HUDEP-2 (cell line): ENCODE measurements around the gene KIF26A.

Experiments
- DNase-seq, 76 experiments: peaks; one replicate each; lab custom pipeline; 2025; ENCODE audit not compliant: unreplicated experiment in 76 of 76; lab: John Stamatoyannopoulos, UW

The KIF26A gene

DNA sequence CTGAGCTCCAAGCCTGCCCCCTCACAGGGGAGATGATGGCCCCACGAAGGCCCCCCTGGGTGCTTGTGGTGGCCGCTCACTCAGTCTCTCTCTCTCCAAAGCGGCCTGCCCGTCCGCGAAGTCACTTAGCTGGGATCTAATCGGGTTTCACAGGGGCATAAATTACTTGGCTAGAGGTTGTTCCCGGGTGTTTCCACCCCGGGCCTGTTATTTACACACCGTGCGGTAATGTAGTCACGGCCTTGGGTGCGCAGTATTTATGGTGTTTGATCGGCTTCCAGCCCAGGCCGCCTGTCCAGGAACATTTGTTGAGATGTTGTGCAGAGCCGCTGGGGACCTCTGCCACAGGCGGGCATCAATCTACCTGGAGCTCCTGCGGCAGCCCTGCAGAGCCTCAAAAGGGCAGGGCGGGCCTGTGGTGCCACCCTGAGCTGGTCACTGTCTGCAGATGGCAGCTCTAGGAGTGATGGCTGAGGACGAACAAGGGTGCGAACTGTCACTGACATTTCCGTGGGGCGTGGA, 91.2 kb downstream of the KIF26A start:
- DNase-seq = no peak

DNA sequence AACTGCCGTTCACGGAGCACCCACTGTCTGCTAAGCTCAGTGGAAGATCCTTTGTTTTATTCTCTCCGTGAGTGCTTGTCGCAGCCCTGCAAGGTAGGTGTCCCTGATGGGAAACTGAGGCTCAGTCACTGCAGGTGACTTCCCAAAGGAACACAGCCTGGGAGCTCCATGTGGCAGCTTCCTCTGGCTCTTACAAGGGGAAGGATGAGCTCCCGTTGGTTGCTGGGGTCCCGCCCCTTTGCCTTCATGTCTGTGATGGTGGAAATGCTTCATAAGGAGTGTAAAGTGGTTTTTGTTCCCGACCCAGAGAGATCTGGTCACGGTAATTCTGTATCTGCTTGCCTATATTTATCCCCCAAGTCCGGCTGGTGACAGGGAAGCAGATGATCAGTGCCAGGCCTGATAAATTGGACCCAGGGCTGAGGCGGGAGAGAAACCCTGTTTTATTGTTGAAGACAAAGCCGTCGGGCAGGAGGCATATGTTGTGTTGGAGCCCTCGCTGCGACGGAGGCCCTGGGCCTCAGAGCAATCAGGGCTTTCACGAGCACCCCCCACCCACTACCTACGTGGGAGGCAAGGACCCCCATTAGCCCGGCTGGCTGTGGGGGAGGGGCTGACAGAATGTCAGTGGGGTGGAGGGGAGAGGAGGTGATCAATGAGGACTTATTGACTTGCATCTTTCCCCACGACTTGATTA, 91.9 kb downstream of the KIF26A start:
- DNase-seq = no peak
